NB4 (cell line): ENCODE results near the gene CACNB3.
"Not testable (repeated sequence)": the region's sequence is repeated elsewhere in the genome, so short reads cannot be mapped to it uniquely, and the experiment has no call there.

Experiments
- CTCF ChIP-seq: IDR thresholded peaks from one replicate; pipeline ENCODE4 v1.5.1; 2012; ENCODE audit warnings: low read depth, low read length
- MYC ChIP-seq: IDR thresholded peaks from 2 replicates; pipeline ENCODE4 v1.6.1; 2011; ENCODE audit warnings: low read depth, low read length
- TF ChIP-seq, protein P1 (sequence below): IDR thresholded peaks from 2 replicates; pipeline ENCODE4 v1.6.1; 2011; ENCODE audit warnings: low read depth, low read length

- not testable (repeated sequence) for TF ChIP-seq CTCF, MYC
- TF ChIP-seq, protein P1, sequence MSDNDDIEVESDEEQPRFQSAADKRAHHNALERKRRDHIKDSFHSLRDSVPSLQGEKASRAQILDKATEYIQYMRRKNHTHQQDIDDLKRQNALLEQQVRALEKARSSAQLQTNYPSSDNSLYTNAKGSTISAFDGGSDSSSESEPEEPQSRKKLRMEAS: not testable (repeated sequence)
These were observed 36.6 kb downstream of the CACNB3 start for GRCh38 chr12:48854932-48855331.
